ENCODE data around the gene TNFRSF25.
"Not testable (repeated sequence)": the region's sequence is repeated elsewhere in the genome, so short reads cannot be mapped to it uniquely, and the experiment has no call there.

Gene TNFRSF25

DNA sequence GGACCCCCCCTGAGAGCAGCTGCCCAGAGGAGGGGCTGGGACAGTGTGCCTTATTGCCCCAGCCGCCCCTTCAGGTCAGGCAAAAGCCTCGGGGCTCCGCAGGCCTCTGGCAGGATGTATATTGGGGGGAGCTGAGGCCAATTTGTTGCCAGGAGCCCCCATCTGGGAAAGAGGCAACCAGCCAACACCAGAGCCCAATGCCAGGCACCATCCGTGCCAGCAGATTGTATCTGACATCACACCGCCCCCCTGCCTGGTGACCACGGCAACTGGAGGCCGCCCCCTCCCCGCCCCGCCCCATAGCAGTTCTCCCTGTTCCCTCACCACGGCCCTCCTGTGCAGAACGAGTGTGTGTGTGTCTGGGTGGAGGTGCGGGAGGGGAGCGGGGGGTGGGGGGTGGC lies 29.1 kb upstream of the TNFRSF25 start:
- H3K4me3 ChIP-seq (IDR thresholded peaks at IDR 0.05; ENCODE audit: insufficient read depth, low read depth, low read length): no peak overlapping the region
- TF ChIP-seq, protein P1, sequence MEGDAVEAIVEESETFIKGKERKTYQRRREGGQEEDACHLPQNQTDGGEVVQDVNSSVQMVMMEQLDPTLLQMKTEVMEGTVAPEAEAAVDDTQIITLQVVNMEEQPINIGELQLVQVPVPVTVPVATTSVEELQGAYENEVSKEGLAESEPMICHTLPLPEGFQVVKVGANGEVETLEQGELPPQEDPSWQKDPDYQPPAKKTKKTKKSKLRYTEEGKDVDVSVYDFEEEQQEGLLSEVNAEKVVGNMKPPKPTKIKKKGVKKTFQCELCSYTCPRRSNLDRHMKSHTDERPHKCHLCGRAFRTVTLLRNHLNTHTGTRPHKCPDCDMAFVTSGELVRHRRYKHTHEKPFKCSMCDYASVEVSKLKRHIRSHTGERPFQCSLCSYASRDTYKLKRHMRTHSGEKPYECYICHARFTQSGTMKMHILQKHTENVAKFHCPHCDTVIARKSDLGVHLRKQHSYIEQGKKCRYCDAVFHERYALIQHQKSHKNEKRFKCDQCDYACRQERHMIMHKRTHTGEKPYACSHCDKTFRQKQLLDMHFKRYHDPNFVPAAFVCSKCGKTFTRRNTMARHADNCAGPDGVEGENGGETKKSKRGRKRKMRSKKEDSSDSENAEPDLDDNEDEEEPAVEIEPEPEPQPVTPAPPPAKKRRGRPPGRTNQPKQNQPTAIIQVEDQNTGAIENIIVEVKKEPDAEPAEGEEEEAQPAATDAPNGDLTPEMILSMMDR (conservative IDR thresholded peaks at IDR 0.05; ENCODE audit: low read depth, low read length): no peak
- no peak overlapping the region for H3K9ac ChIP-seq
- H2AFZ ChIP-seq (ENCODE audit: low read depth): no peak overlapping the region
- no peaks in the 10 kb centered on the region for H3K79me2 ChIP-seq (ENCODE audit: insufficient read depth, low read depth)
- H3K4me1 ChIP-seq (ENCODE audit: low read depth, poor library complexity, severe bottlenecking): peaks cover 10% of the 10 kb centered on the region
- no peak overlapping the region for H3K27ac ChIP-seq
- H4K20me1 ChIP-seq (ENCODE audit: insufficient read depth): no peaks in the 10 kb centered on the region
- H3K36me3 ChIP-seq (ENCODE audit: insufficient read depth): no peaks in the 10 kb centered on the region
- H3K4me2 ChIP-seq: no peak overlapping the region
- peaks cover 14% of the 10 kb centered on the region for H3K27me3 ChIP-seq (ENCODE audit: insufficient read depth, low read depth)

- H3K27ac ChIP-seq: no peak overlapping the region
- H4K20me1 ChIP-seq (ENCODE audit: insufficient read depth): no peaks in the 10 kb centered on the region
- no peak overlapping the region for H3K4me3 ChIP-seq (IDR thresholded peaks at IDR 0.05; ENCODE audit: insufficient read depth, low read depth, low read length)
- no peak overlapping the region for H3K9ac ChIP-seq
- H3K27me3 ChIP-seq (ENCODE audit: insufficient read depth, low read depth): peaks cover 13% of the 10 kb centered on the region
- no peaks in the 10 kb centered on the region for H3K79me2 ChIP-seq (ENCODE audit: insufficient read depth, low read depth)
- no peak overlapping the region for H2AFZ ChIP-seq (ENCODE audit: low read depth)
- H3K4me1 ChIP-seq (ENCODE audit: low read depth, poor library complexity, severe bottlenecking): peaks cover 10% of the 10 kb centered on the region
- H3K36me3 ChIP-seq (ENCODE audit: insufficient read depth): no peaks in the 10 kb centered on the region
- TF ChIP-seq, protein P1 (conservative IDR thresholded peaks at IDR 0.05; ENCODE audit: low read depth, low read length): no peak
- H3K4me2 ChIP-seq: no peak overlapping the region
Observed at GRCh38 chr1:6494627-6495026, 28.7 kb upstream of the TNFRSF25 start.

DNA sequence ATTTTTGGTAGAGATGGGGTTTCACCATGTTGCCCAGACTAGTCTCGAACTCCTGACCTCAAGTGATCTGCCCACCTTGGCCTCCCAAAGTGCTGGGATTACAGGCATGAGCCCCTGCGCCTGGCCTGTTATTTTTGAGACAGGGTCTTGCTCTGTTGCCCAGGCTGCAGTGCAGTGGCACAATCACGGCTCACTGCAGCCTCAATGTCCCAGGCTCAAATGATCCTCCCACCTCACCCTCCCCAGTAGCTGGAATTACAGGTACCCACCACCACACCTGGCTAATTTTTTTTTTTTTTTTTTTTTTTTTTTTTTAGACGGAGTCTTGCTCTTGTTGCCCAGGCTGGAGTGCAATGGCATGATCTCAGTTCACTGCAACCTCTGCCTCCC lies 27.9 kb upstream of the TNFRSF25 start:
- peaks cover 13% of the 10 kb centered on the region for H3K27me3 ChIP-seq (ENCODE audit: insufficient read depth, low read depth)
- peaks cover 10% of the 10 kb centered on the region for H3K4me1 ChIP-seq (ENCODE audit: low read depth, poor library complexity, severe bottlenecking)
- H4K20me1 ChIP-seq (ENCODE audit: insufficient read depth): not testable (repeated sequence)

DNA sequence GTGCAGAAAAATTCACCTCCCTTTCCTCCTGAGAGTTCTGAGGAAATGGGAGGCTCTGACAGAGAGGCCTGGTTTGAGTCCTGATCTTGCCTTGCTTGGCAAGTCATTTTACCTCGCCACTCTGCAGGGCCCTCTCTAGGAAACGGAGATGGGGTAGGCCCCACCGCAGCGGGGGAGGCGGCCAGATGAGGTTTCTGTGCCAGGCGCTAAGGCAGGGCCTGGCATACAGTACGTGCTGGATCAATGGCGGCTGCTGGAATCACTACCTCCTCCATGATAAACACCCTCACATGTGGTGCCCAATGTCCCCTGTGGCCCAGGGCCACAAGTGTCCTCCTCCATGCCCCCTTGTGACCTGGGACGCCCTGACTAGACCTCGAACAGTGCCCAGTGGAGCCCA lies 26.0 kb upstream of the TNFRSF25 start:
- Histone ChIP-seq H3K9ac (no peak overlapping the region), H2AFZ (ENCODE audit: low read depth) (no peak overlapping the region), H3K4me3 (IDR thresholded peaks at IDR 0.05; ENCODE audit: insufficient read depth, low read depth, low read length) (no peak overlapping the region), H3K79me2 (ENCODE audit: insufficient read depth, low read depth) (no peaks in the 10 kb centered on the region), H3K27me3 (ENCODE audit: insufficient read depth, low read depth) (peaks cover 11% of the 10 kb centered on the region), H3K4me1 (ENCODE audit: low read depth, poor library complexity, severe bottlenecking) (peaks cover 7% of the 10 kb centered on the region), H3K4me2 (no peak overlapping the region), H3K36me3 (ENCODE audit: insufficient read depth) (no peaks in the 10 kb centered on the region), H3K27ac (no peak overlapping the region), H4K20me1 (ENCODE audit: insufficient read depth) (no peaks in the 10 kb centered on the region)
- TF ChIP-seq, protein P1 (conservative IDR thresholded peaks at IDR 0.05; ENCODE audit: low read depth, low read length): no peak

More for the DNA sequence above, 27.9 kb upstream of the TNFRSF25 start:
- not testable (repeated sequence) for H2AFZ ChIP-seq (ENCODE audit: low read depth); H3K4me2 ChIP-seq; H3K9ac ChIP-seq; H3K27ac ChIP-seq; H3K4me3 ChIP-seq (IDR thresholded peaks at IDR 0.05; ENCODE audit: insufficient read depth, low read depth, low read length); H3K79me2 ChIP-seq (ENCODE audit: insufficient read depth, low read depth); H3K36me3 ChIP-seq (ENCODE audit: insufficient read depth)

DNA sequence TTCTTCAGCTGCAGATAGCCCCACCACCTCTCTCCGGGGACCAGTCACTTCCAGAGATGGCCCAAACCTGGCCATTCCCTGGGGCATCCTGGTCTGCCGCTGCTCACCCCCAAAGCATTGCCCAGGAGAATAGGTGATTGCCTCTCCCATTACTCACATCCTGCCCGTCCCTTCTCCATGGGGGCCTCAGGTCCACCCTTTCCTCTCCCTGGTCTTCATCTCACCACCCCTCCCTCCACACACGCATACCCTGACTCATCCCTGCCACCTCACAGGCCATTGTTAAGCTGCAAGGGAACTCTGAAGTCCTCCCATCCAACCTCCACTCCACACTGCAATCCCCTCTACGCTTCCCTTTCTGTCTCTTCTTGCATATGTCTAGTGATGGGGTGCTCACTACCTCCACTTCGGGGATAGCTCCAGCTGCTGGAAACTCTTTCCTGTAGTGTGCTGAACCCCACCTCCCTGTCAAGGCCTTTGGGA lies 25.5 kb upstream of the TNFRSF25 start, which contains the start of gene PLEKHG5:
TSS of gene PLEKHG5 (minus strand) at position 188 of the 483 bp plus-strand sequence. CDS start 14,096 bp downstream, outside the sequence.
- no peaks in the 10 kb centered on the region for H3K79me2 ChIP-seq (ENCODE audit: insufficient read depth, low read depth)
- H3K27me3 ChIP-seq (ENCODE audit: insufficient read depth, low read depth): peaks cover 7% of the 10 kb centered on the region; the same call in 1 of the 2 replicates
- H3K4me1 ChIP-seq (ENCODE audit: low read depth, poor library complexity, severe bottlenecking): peaks cover 10% of the 10 kb centered on the region
- peak within 1 kb of the TSS; percentile 81 for H3K4me3 ChIP-seq (IDR thresholded peaks at IDR 0.05; ENCODE audit: insufficient read depth, low read depth, low read length)
- H3K4me2 ChIP-seq: peak within 1 kb of the TSS; percentile 95
- H4K20me1 ChIP-seq (ENCODE audit: insufficient read depth): no peaks in the 10 kb centered on the region
- no peaks in the 10 kb centered on the region for H3K36me3 ChIP-seq (ENCODE audit: insufficient read depth)
- no peak within 1 kb of the TSS for H3K27ac ChIP-seq
- TF ChIP-seq, protein P1 (conservative IDR thresholded peaks at IDR 0.05; ENCODE audit: low read depth, low read length): no peak
- H3K9ac ChIP-seq: peak within 1 kb of the TSS; percentile 63; the same call in 1 of the 2 replicates
- peak within 1 kb of the TSS; percentile 97 for H2AFZ ChIP-seq (ENCODE audit: low read depth)

Data from KMS-11 (cell line).